Skeletal muscle satellite cell (primary cell): ENCODE data around the gene SAP30BP. TPM values are rescaled to one million over a fixed set of nuclear protein-coding genes. Genes with fewer than 3 reads are reported as not detected.

Experiments
- H3K27me3 ChIP-seq: 2 replicates; pipeline ENCODE4 v1.7.0; 2013; ENCODE audit warnings: low read length; ENCODE audit not compliant: control insufficient read depth, insufficient read depth
- H3K36me3 ChIP-seq: 2 replicates; pipeline ENCODE4 v1.7.0; 2013; ENCODE audit warnings: mild to moderate bottlenecking, control low read depth, low read length; ENCODE audit not compliant: insufficient read depth
- H3K4me1 ChIP-seq: 2 replicates; pipeline ENCODE4 v1.7.0; 2013; ENCODE audit warnings: low read length; ENCODE audit not compliant: control insufficient read depth, insufficient read depth
- H3K4me2 ChIP-seq: 2 replicates; pipeline ENCODE4 v1.7.0; 2013; ENCODE audit warnings: mild to moderate bottlenecking, low read length
- H3K4me3 ChIP-seq: 2 replicates; pipeline ENCODE4 v1.7.0; 2013; ENCODE audit warnings: low read length
- H3K9ac ChIP-seq: 2 replicates; pipeline ENCODE4 v1.7.0; 2013; ENCODE audit warnings: mild to moderate bottlenecking, low read depth, low read length, moderate library complexity
- H3K9me3 ChIP-seq: replicated peaks from 2 replicates; pipeline ENCODE4 v1.7.0; 2013; ENCODE audit warnings: mild to moderate bottlenecking, control low read depth, low read length
- total RNA-seq: library from RNA; depleted of rRNA; stranded (reverse); fragments of >200 nt; gene quantifications from 2 replicates; pipeline ENCODE4 v1.2.3, GENCODE V29; 2012; rRNA removed

SAP30BP gene
- total RNA-seq, result 52.6 and 68.4 TPM in 2 replicates

GRCh38 chr17:75666959-75667790 is at the start of gene SAP30BP, which contains the start of gene RECQL5:
Gene SAP30BP (plus strand): TSS chr17:75667338. CDS start chr17:75667373, 35 bp downstream.
Gene RECQL5 (minus strand): TSS chr17:75667154. CDS start chr17:75666557, 597 bp downstream.
- peaks cover 32% of the 10 kb centered on the region for H3K36me3 ChIP-seq
- H3K4me1 ChIP-seq, result peaks cover 15% of the 10 kb centered on the region
- peak within 1 kb of the TSS; percentile 95 for H3K9ac ChIP-seq
- H3K4me2 ChIP-seq, result peak within 1 kb of the TSS; percentile 87
- peak within 1 kb of the TSS; percentile 98 for H3K4me3 ChIP-seq
- no peaks in the 10 kb centered on the region for H3K27me3 ChIP-seq
- no peaks in the 10 kb centered on the region for H3K9me3 ChIP-seq

- Histone ChIP-seq H3K4me1 (no peaks in the 10 kb centered on the region), H3K9me3 (no peaks in the 10 kb centered on the region), H3K36me3 (no peaks in the 10 kb centered on the region), H3K27me3 (no peaks in the 10 kb centered on the region), H3K4me3 (no peak overlapping the region), H3K9ac (no peak overlapping the region), H3K4me2 (no peak overlapping the region)
Measured at GRCh38 chr17:75617675-75618074, 49.5 kb upstream of the SAP30BP start.

- no peak overlapping the region for H3K9ac ChIP-seq
- no peaks in the 10 kb centered on the region for H3K36me3 ChIP-seq
- H3K4me1 ChIP-seq, result no peaks in the 10 kb centered on the region
- no peak overlapping the region for H3K4me2 ChIP-seq
- no peak overlapping the region for H3K4me3 ChIP-seq
- H3K9me3 ChIP-seq, result no peaks in the 10 kb centered on the region
- no peaks in the 10 kb centered on the region for H3K27me3 ChIP-seq
Measured at GRCh38 chr17:75619506-75620431, 47.4 kb upstream of the SAP30BP start.

GRCh38 chr17:75621489-75621888 is 45.6 kb upstream of the SAP30BP start:
- H3K9me3 ChIP-seq, result no peaks in the 10 kb centered on the region
- no peaks in the 10 kb centered on the region for H3K27me3 ChIP-seq
- no peak overlapping the region for H3K4me3 ChIP-seq
- H3K4me2 ChIP-seq, result no peak overlapping the region
- no peaks in the 10 kb centered on the region for H3K4me1 ChIP-seq
- no peak overlapping the region for H3K9ac ChIP-seq
- no peaks in the 10 kb centered on the region for H3K36me3 ChIP-seq

- Histone ChIP-seq H3K4me2 (no peak overlapping the region), H3K4me1 (no peaks in the 10 kb centered on the region), H3K9ac (no peak overlapping the region), H3K9me3 (no peaks in the 10 kb centered on the region), H3K4me3 (no peak overlapping the region), H3K36me3 (no peaks in the 10 kb centered on the region), H3K27me3 (no peaks in the 10 kb centered on the region)
Measured at GRCh38 chr17:75622076-75622475, 45.1 kb upstream of the SAP30BP start.

- Histone ChIP-seq H3K9ac (no peak overlapping the region), H3K27me3 (no peaks in the 10 kb centered on the region), H3K4me1 (no peaks in the 10 kb centered on the region), H3K9me3 (no peaks in the 10 kb centered on the region), H3K4me3 (no peak overlapping the region), H3K36me3 (no peaks in the 10 kb centered on the region), H3K4me2 (no peak overlapping the region)
Measured at GRCh38 chr17:75622771-75623273, 44.3 kb upstream of the SAP30BP start.

- Histone ChIP-seq H3K9ac (no peak overlapping the region), H3K36me3 (no peaks in the 10 kb centered on the region), H3K4me3 (no peak overlapping the region), H3K9me3 (no peaks in the 10 kb centered on the region), H3K4me1 (no peaks in the 10 kb centered on the region), H3K27me3 (no peaks in the 10 kb centered on the region), H3K4me2 (no peak overlapping the region)
Measured at GRCh38 chr17:75623386-75623785, 43.8 kb upstream of the SAP30BP start.

GRCh38 chr17:75624021-75624420 is 43.1 kb upstream of the SAP30BP start:
- Histone ChIP-seq H3K9ac (no peak overlapping the region), H3K4me1 (no peaks in the 10 kb centered on the region), H3K9me3 (no peaks in the 10 kb centered on the region), H3K4me2 (no peak overlapping the region), H3K4me3 (no peak overlapping the region), H3K27me3 (no peaks in the 10 kb centered on the region), H3K36me3 (no peaks in the 10 kb centered on the region)

- Histone ChIP-seq H3K4me2 (no peak overlapping the region), H3K36me3 (no peaks in the 10 kb centered on the region), H3K4me3 (no peak overlapping the region), H3K4me1 (no peaks in the 10 kb centered on the region), H3K9me3 (no peaks in the 10 kb centered on the region), H3K9ac (no peak overlapping the region), H3K27me3 (no peaks in the 10 kb centered on the region)
Measured at GRCh38 chr17:75624714-75625345, 42.3 kb upstream of the SAP30BP start.

GRCh38 chr17:75625813-75626486 is 41.2 kb upstream of the SAP30BP start:
- Histone ChIP-seq H3K27me3 (no peaks in the 10 kb centered on the region), H3K9ac (no peak overlapping the region), H3K9me3 (no peaks in the 10 kb centered on the region), H3K4me1 (no peaks in the 10 kb centered on the region), H3K36me3 (no peaks in the 10 kb centered on the region), H3K4me3 (no peak overlapping the region), H3K4me2 (no peak overlapping the region)
